ENCODE measurements around the gene MCHR1.

Gene MCHR1

DNA sequence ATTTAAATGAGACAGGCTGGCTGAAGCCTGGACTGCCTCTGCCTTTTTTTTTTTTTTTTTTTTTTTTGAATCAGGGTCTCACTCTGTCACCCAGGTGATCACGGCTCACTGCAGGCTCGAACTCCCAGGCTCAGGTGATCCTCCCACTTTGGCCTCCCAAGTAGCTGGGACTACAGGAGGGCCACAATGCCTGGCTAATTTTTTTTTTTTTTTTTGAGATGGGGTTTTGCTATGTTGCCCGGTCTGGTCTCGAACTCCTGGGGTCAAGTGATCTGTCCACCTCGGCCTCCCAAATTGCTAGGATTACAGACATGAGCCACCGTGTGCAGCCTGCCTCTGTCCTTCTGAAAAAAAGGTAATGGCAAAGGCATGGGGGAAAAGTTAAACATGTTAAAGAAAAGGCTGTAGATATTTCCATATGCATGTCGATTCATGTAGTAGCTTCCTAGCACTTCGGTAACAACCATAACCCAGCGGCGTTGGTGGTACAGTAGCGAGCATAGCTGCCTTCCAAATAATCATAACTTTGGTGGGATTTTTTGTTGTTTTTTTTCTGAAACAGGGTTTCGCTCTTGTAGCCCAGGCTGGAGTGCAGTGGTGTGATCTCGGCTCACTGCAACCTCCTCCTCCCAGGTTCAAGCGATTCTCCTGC, 48.8 kb downstream of the MCHR1 start:
- Histone ChIP-seq H3K4me3 (no peak overlapping the region), H3K27ac (no peak overlapping the region)
- TF ChIP-seq, protein P1, sequence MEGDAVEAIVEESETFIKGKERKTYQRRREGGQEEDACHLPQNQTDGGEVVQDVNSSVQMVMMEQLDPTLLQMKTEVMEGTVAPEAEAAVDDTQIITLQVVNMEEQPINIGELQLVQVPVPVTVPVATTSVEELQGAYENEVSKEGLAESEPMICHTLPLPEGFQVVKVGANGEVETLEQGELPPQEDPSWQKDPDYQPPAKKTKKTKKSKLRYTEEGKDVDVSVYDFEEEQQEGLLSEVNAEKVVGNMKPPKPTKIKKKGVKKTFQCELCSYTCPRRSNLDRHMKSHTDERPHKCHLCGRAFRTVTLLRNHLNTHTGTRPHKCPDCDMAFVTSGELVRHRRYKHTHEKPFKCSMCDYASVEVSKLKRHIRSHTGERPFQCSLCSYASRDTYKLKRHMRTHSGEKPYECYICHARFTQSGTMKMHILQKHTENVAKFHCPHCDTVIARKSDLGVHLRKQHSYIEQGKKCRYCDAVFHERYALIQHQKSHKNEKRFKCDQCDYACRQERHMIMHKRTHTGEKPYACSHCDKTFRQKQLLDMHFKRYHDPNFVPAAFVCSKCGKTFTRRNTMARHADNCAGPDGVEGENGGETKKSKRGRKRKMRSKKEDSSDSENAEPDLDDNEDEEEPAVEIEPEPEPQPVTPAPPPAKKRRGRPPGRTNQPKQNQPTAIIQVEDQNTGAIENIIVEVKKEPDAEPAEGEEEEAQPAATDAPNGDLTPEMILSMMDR (IDR thresholded peaks at IDR 0.05): no peak
- DNase-seq (ENCODE audit: low spot score): no peak

DNA sequence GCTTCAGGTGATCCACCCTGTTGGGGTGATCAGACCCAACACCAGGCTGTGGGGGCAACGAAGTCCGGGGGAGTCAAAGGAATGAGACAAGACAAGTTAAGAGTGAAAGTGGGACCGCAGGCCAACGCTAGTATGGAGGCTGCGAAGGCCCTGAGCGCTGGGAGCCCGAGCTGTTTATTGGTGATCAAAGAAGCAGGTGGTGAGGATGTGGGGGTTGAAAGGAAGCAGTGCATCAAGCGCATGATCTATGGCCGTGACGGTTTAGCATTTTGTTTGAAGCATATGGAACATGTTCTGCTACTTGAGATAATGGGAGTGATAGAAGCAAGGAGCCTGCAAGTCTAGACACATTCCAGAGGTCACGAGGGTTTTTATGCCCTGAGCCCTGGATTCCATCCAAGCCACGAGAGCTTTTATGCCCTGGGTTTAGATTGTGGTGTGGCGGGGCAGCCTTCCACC, 49.5 kb downstream of the MCHR1 start:
- no peak overlapping the region for H3K4me3 ChIP-seq

DNA sequence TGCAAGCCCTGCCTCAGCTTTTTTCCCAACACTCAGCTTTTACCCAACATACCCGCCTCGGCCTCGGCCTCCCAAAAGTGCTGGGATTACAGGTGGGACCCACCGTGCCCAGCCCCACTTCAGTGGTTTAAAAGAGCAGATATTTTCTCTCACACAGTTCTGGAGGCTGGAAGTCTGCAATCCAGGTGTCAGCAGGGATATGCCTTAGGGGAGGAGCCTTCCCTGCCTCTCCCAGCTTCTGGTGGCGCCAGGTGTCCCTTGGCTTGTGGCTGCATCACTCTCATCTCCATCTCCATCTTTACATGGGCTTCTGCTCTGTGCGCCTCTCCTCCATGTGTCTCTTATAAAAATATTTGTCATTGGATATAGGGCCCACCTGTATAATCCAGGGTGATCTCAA, 50.0 kb downstream of the MCHR1 start:
- Histone ChIP-seq H3K27ac (no peak overlapping the region), H3K4me3 (no peak overlapping the region)
- TF ChIP-seq, protein P1 (IDR thresholded peaks at IDR 0.05): no peak
- no peak for DNase-seq (ENCODE audit: low spot score)

More for the DNA sequence above, 49.5 kb downstream of the MCHR1 start:
- DNase-seq (ENCODE audit: low spot score): no peak
- TF ChIP-seq, protein P1 (IDR thresholded peaks at IDR 0.05): no peak
- H3K27ac ChIP-seq: no peak overlapping the region

All from coronary artery (tissue), 2 donors.